IPS DF 4.7 (cell line): ENCODE measurements around the gene TIAL1.
"Not testable (repeated sequence)": the region's sequence is repeated elsewhere in the genome, so short reads cannot be mapped to it uniquely, and the experiment has no call there.

Source experiments
- DNase-seq: peaks from one replicate; pipeline ENCODE4 v3.0.0-alpha.2; 2013; ENCODE audit warnings: low spot score; ENCODE audit errors: extremely low read depth

Gene TIAL1

DNA sequence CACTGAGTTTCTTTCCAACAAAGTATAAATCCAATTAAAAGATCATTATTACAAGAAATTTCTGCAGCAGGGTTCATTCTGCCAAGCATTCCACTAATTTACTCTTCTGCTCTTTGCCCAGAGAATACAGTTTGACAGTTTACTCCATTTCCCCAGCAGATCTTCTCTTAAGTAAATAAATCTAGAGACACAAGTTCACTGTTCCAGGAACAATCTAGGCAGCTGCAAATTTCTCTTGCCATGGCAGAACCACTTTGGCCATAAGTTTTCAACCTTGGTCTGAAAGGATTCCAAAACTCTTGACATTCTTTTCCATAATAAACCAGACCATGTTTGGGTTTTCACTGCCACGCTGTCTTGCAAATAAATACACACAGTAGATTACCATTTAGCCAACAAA lies 65.7 kb downstream of the TIAL1 start:
- no peak for DNase-seq

DNA sequence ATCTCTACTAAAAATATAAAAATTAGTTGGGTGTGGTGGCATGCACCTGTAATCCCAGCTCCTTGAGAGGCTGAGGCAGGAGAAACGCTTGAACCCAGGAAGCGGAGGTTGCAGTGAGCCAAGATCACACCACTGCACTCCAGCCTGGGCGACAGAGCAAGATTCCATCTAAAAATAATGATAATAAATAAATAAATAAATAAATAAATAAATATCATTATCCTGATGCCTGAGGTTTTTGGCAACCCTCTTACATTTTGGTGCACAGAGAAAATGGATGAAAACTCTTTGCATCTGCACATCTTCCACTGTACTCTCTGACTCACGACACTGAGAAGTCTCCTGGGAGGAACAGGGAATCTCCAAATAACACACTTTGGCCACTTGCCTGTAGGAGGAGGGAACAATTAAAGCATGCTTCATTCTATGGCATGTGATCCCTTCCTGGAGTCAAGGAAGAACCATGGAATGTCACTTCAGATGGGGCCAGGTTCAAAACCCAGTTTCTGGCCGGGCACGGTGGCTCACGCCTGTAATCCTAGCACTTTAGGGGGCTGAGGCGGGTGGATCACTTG lies 68.0 kb downstream of the TIAL1 start:
- not testable (repeated sequence) for DNase-seq

DNA sequence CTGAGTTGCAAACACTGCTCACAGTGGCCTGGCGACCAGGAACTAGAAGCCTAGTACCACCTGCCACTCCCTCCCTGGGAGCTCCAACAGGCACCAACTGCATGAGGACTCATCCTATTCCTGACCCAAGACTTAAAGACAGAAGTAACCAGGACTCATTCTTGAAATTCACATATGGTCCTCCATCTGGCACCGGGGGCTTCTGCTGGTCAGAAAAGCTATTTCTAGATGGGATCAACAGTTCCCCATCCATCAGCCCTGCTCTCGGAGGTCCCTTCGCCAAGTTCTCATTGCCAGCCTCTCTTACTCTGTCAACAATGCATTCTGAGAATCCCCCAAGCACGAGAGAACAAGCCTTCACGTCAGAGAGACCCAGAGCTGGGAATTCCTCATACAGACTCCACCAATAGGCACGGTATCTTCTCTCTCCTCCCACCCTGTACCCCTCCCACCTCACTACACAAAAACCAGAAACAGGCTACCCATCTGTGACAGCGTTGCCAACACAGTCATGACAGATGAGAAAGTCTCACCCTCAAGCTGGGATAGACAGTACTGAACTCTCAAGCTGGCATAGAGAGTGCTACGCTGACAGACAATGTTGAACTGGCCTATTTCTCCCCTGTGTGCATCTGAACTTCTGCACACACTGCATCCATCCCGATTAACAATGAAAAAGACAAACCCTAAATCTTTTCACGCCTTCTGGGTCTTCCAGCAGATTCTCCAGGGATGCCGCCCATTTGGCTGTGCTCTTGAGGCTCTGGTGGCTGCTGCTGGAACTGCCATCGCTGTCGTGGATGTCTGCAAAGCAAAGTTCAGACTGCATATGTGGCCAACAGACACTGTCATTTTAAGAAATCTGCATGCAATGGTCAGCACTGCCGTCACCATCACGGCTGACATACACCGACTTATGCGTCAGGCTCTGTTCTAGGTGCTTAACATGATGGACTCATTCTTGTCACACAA lies 69.9 kb downstream of the TIAL1 start:
- DNase-seq = no peak

DNA sequence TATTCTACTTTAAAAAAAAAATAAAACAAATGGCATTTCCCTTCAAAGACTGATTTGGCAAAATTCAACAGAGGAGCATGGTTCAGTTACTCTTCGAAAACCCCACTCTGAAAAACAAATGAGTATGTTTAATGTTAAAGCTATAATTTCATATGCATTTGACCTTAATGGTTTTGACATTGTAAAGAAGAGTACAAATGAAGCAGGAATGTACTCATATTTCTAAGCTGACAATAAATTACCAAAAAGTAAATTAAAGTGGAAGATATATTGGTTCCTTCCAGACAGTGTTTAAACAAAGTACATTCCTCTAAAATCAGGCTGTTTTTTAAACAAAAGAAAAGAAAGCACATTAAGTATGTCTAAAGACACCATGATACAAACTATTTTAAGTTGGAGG lies 70.6 kb downstream of the TIAL1 start:
- DNase-seq = no peak

DNA sequence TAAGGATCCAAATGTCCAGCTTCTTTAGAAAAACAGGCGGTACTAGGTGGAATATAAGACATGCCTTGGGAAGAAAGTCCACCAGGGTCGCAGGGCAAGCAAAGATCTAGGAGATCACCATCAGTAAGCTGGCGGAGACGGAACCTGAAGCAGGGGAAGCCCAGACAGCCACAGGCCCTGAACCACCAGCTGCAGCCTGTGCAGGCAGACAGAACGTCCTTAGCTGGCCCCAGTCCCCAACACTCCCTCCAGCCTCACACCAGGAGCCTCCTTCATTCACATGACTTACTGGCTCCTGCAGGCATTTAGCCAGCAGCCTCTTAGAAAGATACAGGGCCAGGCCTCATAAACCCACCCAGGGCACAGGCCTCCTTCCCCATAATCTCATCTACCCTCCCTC lies 71.6 kb downstream of the TIAL1 start:
- no peak for DNase-seq

DNA sequence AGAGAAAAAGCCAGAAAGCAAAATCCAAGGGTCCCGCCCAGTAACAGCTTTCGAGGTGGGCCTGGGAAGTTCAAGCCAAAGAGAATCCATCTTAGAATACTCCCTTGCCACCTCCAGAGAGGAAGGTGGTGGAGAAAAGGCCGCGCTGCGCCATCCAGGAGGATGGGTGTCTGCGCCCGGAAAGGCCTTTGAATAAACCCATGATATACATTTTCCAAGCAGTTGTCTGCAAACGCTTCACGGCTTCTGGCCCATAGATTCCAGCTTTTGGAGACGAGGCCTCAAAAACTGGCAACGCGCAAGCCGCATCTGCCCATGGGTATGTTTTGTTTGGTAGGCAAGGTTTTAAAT lies 72.1 kb downstream of the TIAL1 start:
- no peak for DNase-seq

DNA sequence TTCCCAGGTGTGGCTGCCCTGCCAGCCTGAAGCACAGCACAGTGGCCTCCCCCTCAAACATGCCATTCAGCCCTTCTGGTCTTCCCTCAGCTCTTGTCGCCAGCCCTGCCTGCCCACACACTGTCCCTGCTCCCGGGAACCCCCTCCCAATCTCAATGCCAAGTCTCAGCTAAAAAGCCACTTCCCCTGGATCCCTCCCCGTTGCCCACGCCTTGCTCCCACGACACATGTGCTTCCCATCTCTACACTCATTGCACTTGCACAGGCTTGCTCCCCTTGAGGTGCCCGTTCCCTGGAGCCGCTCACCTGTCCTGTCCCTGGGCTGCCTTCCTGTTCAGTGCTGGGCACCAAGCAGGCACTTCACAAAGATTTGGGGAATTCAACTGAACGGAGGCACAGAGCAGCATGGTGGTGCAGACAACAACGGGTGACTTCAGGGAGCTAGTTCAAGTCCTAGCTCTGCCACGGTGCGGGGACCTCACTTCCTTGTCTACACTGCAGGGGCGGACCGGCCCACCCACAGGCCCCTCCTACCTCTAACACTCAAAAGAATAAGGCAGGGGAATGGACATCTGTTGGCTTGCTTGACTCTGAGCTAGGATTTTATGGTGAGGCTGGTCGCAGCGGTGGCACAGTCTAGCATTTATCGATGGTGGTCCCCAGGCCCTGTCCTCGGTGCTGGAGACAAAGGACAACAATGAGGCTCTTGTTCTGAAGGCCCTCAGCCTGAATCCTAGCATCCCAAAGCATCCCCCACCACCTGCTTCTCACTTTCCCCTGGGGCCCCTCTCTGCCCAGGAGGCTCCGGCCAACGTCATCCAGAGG lies 72.7 kb downstream of the TIAL1 start:
- no peak for DNase-seq
